Psoas muscle (tissue), 8 donors: Measurements from ENCODE around the gene SSU72. TPM values are rescaled to one million over a fixed set of nuclear protein-coding genes. Genes with fewer than 3 reads are reported as not detected.
A peak's percentile ranks its signal among the peaks of the same experiment; 100 is the strongest.

Source experiments
- ATAC-seq, 4 donors: fragments of 200-7000 bp; cut with Tn5 transposase; one replicate each; pipeline ENCODE4 v1.9.1; 2020; ENCODE audit warnings: moderate library complexity in 3 of 4, mild to moderate bottlenecking in 2 of 4
- DNase-seq, 2 donors: peaks; one replicate each; pipeline ENCODE4 v3.0.0-alpha.2; 2020
- H3K27ac ChIP-seq: fragments of 200-600 bp; one replicate; pipeline ENCODE4 v1.8.0; 2022
- H3K27me3 ChIP-seq, 3 donors: fragments of 200-600 bp in 1 of 3; one replicate each; pipeline versions ENCODE4 v1.6.1 to v1.8.0; 2013 to 2022; ENCODE audit warnings: low read length in 2 of 3, mild to moderate bottlenecking in 2 of 3, moderate library complexity in 1 of 3; ENCODE audit not compliant: insufficient read depth in 3 of 3
- H3K36me3 ChIP-seq, 2 donors: fragments of 200-600 bp in 1 of 2; one replicate each; pipeline versions ENCODE4 v1.6.1 to v1.8.0; 2013 to 2022; ENCODE audit warnings: low read depth in 1 of 2, mild to moderate bottlenecking in 1 of 2, moderate library complexity in 1 of 2; ENCODE audit not compliant: insufficient read depth in 1 of 2
- H3K4me1 ChIP-seq: fragments of 200-600 bp; one replicate; pipeline ENCODE4 v1.8.0; 2022
- H3K4me3 ChIP-seq: fragments of 200-600 bp; one replicate; pipeline ENCODE4 v1.8.0; 2022; ENCODE audit warnings: mild to moderate bottlenecking
- H3K9me3 ChIP-seq: fragments of 200-600 bp; one replicate; pipeline ENCODE4 v1.8.0; 2022
- WGBS, 3 donors: extraction: QIAGEN DNeasy Blood & Tissue Kit; methylation state at CpG; one replicate each; pipeline versions ENCODE4 v1.1.6 to v1.1.7; 2013; 5-methylcytosine and 5-hydroxymethylcytosine counted together
- intact Hi-C, 2 donors: fragments of 100-400 bp; cut with DNase I; formaldehyde crosslinking; loops; one replicate each; pipeline versions ENCODE4 v1.11.0 to v1.14.2; 2022
- polyA plus RNA-seq, 3 donors: library from polyadenylated mRNA; stranded (reverse); fragments of 200-250 nt; gene quantifications; one replicate each; pipeline ENCODE4 v1.2.3, GENCODE V29; 2013
- total RNA-seq, 4 donors: library from RNA; stranded (reverse); fragmentation: NEBNext Ultra II Directional in 2 of 4; extraction: Animal tissue kit (Norgen Biotek cat#: 25700) in 2 of 4; gene quantifications; one replicate each; pipeline versions ENCODE4 v1.2.1 to v1.2.4, GENCODE V29; 2021 to 2023
- TF ChIP-seq, protein P1 (sequence below): fragments of 200-600 bp; IDR thresholded peaks from one replicate; pipeline ENCODE4 v1.8.0; 2022; ENCODE audit warnings: antibody characterized with exemption
- donor health status: healthy with polysubstance abuse.
- donor health status: DM: no; HTN: no; CAD: no; lungs with moderate emphysema.
- donor health status: Bipolar disorder and iron deficiency.
- donor health status: healthy.
- donor health status: DM: yes; HTN: yes; CAD: no.
- donor health status: DM: no; HTN: no; CAD: no.
- donor health status: DM: no; HTN: no; CAD: no.
- donor health status: DM: yes; HTN: yes; CAD: no.

SSU72 gene
- total and polyA plus RNA-seq, 7 donors, result 130 to 207 (median 179) TPM

DNA sequence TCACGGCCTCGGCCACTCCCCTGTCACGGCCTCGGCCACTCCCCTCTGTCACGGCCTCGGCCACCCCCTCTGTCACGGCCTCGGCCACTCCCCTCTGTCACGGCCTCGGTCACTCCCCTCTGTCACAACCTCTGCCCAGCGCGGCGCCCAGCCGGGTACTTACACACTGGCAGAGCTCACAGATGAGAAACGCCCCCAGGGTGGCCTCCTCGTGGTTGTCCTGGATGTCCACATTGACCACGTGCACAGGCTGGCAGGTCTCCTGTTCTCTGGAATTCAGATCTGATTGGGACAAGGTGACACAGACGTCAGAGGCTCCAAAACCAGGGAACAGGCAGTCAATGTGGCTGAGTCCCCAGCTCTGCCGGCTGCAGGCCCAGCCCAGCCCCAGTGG lies 31.0 kb downstream of the SSU72 start:
- no peaks in the 10 kb centered on the region for H3K27me3 ChIP-seq
- H3K27ac ChIP-seq, result peak overlapping the region; percentile 55
- TF ChIP-seq, protein P1, sequence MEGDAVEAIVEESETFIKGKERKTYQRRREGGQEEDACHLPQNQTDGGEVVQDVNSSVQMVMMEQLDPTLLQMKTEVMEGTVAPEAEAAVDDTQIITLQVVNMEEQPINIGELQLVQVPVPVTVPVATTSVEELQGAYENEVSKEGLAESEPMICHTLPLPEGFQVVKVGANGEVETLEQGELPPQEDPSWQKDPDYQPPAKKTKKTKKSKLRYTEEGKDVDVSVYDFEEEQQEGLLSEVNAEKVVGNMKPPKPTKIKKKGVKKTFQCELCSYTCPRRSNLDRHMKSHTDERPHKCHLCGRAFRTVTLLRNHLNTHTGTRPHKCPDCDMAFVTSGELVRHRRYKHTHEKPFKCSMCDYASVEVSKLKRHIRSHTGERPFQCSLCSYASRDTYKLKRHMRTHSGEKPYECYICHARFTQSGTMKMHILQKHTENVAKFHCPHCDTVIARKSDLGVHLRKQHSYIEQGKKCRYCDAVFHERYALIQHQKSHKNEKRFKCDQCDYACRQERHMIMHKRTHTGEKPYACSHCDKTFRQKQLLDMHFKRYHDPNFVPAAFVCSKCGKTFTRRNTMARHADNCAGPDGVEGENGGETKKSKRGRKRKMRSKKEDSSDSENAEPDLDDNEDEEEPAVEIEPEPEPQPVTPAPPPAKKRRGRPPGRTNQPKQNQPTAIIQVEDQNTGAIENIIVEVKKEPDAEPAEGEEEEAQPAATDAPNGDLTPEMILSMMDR, result no peak
- 39 to 62% (median 49%) methylated on average over 15 to 19 of the region's 19 CpGs for WGBS, 3 donors
- no peaks in the 10 kb centered on the region for H3K9me3 ChIP-seq
- peaks cover 0 to 46% of the 10 kb centered on the region in 2 donors for H3K36me3 ChIP-seq
- intact Hi-C loops, result no loop called here
- ATAC-seq (peak; percentile 68 to 84 (median 78)), DNase-seq (peak; percentile 80 to 92)
- peaks cover 11% of the 10 kb centered on the region for H3K4me1 ChIP-seq
- H3K4me3 ChIP-seq, result no peak overlapping the region

DNA sequence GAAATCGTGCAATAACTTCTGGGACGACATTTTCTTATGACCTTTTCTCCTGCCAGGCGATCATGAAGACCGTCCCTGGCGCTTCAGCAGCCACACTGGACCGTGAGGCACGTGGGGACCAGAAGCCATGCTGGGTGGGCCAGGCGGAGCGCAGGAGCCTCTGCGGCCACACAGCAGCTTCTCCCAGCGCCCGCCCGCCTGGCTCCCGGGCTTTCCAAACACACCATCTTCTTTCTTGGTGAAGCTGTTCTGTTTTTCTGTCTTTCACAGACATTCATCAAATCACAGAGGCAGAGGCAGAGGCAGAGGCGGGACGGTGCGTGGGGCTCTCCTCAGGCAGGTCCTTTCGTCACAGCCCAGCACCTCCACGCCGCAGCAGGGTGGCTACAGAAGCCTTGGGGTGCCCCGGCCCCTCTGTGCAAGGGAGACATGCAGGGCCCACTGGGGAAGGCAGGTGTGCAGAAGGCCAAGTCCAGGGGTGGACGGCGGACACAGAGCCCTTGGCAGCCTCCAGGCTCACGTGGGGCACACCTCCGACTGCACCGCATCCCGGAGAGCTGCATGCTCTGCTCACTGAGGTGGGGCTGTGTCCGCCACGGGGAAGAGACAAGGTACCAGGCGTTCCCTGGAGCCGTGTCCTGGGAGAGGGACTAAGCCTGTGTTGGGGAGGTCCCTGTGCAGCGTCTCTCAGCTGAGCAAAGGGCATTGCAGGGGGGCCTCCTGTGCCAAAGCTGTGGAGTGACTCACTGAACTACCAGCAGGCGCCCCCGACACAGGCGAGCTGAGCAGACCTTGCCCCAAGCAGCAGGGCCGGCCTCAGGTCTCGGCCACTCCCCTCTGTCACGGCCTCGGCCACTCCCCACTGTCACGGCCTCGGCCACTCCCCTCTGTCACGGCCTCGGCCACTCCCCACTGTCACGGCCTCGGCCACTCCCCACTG lies 31.6 kb downstream of the SSU72 start:
- Histone ChIP-seq H3K4me3 (no peak overlapping the region), H3K27ac (peak overlapping the region; percentile 55), H3K27me3 (no peaks in the 10 kb centered on the region), H3K4me1 (peaks cover 11% of the 10 kb centered on the region), H3K36me3 (peaks cover 0 to 43% of the 10 kb centered on the region in 2 donors), H3K9me3 (no peaks in the 10 kb centered on the region)
- 81 to 88% (median 83%) methylated on average over 44 to 45 of the region's 45 CpGs for WGBS, 3 donors
- DNase-seq (peak in 1 of 2 donors; percentile 70), ATAC-seq (peak; percentile 13 to 62 (median 42))
- TF ChIP-seq, protein P1, result no peak
- intact Hi-C loops, result no loop called here

DNA sequence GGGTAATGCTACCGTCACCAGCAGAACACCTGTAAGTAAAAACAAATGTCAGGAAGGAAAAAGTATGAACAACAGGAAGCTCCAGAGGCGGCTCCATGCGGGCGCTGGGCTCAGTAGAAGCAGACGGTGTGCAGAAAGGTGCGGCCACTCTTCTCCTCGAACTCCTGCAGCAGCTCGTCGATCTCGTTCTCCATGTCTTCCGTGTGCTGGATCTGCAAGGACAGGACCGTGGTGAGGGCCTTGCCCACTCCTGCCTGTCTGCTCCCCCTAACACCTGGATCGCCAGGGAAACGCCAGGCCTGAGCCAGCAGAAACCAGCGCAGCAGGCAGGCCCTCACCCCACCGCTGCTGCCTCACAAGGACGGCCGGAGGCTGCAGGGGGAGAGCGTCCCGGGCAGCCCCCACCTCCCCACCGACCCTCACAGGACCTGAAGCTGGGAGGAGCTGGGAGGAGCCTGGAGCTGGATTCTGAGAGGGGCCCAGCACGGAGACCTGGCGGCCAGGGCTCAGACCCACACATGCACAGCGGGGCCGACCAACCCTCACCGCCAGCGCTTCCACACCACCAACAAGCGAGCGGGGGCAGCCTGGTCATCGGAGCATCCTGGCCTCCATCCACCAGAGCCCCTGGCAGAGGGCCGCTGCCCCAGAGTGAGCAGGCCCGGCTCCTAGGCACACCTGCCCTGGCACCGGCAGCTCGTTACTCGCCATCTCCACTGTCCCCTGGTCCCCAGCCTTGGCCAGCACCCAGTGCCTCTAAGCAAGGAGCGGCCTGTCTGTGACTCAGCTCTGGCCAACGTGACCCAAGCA lies 32.5 kb downstream of the SSU72 start:
- TF ChIP-seq, protein P1, result no peak
- H3K36me3 ChIP-seq, result peaks cover 0 to 35% of the 10 kb centered on the region in 2 donors
- no peaks in the 10 kb centered on the region for H3K27me3 ChIP-seq
- DNase-seq, result peak in 1 of 2 donors; percentile 68
- intact Hi-C loops, result no loop called here
- H3K4me1 ChIP-seq, result peaks cover 13% of the 10 kb centered on the region
- peak overlapping the region; percentile 55 for H3K27ac ChIP-seq
- H3K9me3 ChIP-seq, result no peaks in the 10 kb centered on the region
- 81 to 86% (median 84%) methylated on average over 35 to 37 of the region's 37 CpGs for WGBS, 3 donors
- no peak overlapping the region for H3K4me3 ChIP-seq
- ATAC-seq, result peak in 2 of 4 donors; percentile 4 to 12

DNA sequence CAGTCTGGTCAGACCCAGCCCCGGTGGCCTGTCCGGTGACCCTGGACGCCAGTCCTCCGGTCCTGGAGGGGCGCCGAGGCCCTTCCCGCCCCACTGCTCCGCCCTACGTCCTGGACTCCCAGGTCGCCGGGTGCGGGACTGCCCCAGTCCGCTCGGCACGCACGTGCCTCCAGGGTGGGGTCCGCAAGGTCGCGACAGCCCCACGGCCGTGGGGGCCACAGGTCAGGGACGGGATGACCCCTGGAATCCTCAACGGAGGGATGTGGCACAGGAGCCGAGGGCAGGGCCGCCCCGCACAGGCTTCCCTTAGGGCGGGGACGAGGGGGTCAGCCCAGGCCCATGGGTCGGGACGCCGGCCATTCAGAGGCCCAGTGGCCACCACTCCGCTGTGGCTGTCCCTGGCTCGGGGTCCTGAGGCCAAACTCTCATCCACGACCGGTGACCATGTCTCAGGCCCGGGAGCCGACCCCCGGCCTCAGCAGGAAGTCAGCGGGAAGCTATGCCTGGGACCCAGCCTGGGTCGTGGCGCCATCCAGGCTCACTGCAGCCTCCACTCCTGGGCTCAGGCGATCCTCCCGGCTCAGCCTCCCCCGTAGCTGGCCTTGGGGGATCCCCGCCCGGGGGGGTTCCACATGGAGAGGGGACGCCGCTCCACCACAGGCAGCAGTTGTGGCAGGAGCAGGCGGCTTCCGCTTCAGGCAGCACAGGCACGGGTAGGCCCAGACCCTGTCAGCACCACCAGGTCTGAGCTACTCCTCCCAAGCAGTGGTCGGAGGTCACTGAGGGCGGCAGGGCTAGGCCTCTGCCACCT lies 33.6 kb downstream of the SSU72 start:
- TF ChIP-seq, protein P1, result no peak
- ATAC-seq (peak; percentile 1 to 4 (median 1)), DNase-seq (no peak)
- H3K36me3 ChIP-seq, result peaks cover 0 to 29% of the 10 kb centered on the region in 2 donors
- intact Hi-C loops, result no loop called here
- peak overlapping the region; percentile 55 for H3K27ac ChIP-seq
- peaks cover 23% of the 10 kb centered on the region for H3K4me1 ChIP-seq
- peak overlapping the region; percentile 65 for H3K4me3 ChIP-seq
- 52 to 56% (median 56%) methylated on average over 46 to 53 of the region's 53 CpGs for WGBS, 3 donors
- H3K27me3 ChIP-seq, result no peaks in the 10 kb centered on the region
- no peaks in the 10 kb centered on the region for H3K9me3 ChIP-seq
